HCT116 (cell line): ENCODE measurements around the gene ZNF775.

Experiments
- CTCF ChIP-seq, 3 experiments: fragments of 200-600 bp in 1 of 3; sonication (generic) in 1 of 3; IDR thresholded peaks in 2 of 3; conservative IDR thresholded peaks in 1 of 3; 2 replicates each; pipeline ENCODE4 v1.5.1; 2012 to 2017; ENCODE audit warnings: low read depth in 2 of 3, low read length in 2 of 3, antibody characterized with exemption in 1 of 3, borderline replicate concordance in 1 of 3, control low read depth in 1 of 3, mild to moderate bottlenecking in 1 of 3, mixed read lengths in 1 of 3, mixed run types in 1 of 3, moderate library complexity in 1 of 3; ENCODE audit not compliant: insufficient read depth in 1 of 3
- EGR1 ChIP-seq: IDR thresholded peaks from 2 replicates; pipeline ENCODE4 v1.6.1; 2012; ENCODE audit warnings: low read depth
- EZH2 ChIP-seq: fragments of 200-600 bp; sonication (generic); IDR thresholded peaks from 2 replicates; pipeline ENCODE4 v1.6.1; 2017; ENCODE audit warnings: antibody characterized with exemption, mixed run types
- EZH2phosphoT487 ChIP-seq: fragments of 200-600 bp; IDR thresholded peaks from 2 replicates; pipeline ENCODE4 v1.6.1; 2018; ENCODE audit warnings: antibody characterized with exemption, borderline replicate concordance
- MAX ChIP-seq: IDR thresholded peaks from 2 replicates; pipeline ENCODE4 v1.6.1; 2012
- POLR2A ChIP-seq: IDR thresholded peaks from 2 replicates; pipeline ENCODE4 v1.7.0; 2011; ENCODE audit warnings: borderline replicate concordance; ENCODE audit not compliant: insufficient read depth, insufficient read length; ENCODE audit errors: extremely low read depth
- POLR2AphosphoS5 ChIP-seq: IDR thresholded peaks from 2 replicates; pipeline ENCODE4 v1.6.1; 2011; ENCODE audit warnings: mild to moderate bottlenecking, low read depth, low read length, moderate library complexity
- RAD21 ChIP-seq: IDR thresholded peaks from 2 replicates; pipeline ENCODE4 v1.6.1; 2012; ENCODE audit warnings: low read depth, mild to moderate bottlenecking
- REST ChIP-seq: IDR thresholded peaks from 2 replicates; pipeline ENCODE4 v1.6.1; 2012; ENCODE audit warnings: low read depth
- SRF ChIP-seq: IDR thresholded peaks from 2 replicates; pipeline ENCODE4 v1.6.1; 2012; ENCODE audit warnings: low read depth
- ZFX ChIP-seq: fragments of 450-650 bp; IDR thresholded peaks from 2 replicates; pipeline ENCODE4 v1.6.1; 2017

- TF ChIP-seq CTCF (IDR thresholded peaks at IDR 0.05 in 2 of 3, conservative IDR thresholded peaks at IDR 0.05 in 1 of 3; ENCODE audit: borderline replicate concordance in 1 of 3, insufficient read depth in 1 of 3, low read depth in 2 of 3, low read length in 2 of 3) (no peak), POLR2AphosphoS5 (no peak), EZH2 (no peak), POLR2A (no peak), EZH2phosphoT487 (no peak), REST (no peak), RAD21 (no peak), EGR1 (no peak), SRF (no peak), ZFX (no peak), MAX (no peak)
Observed at GRCh38 chr7:150435047-150435389, 55.9 kb downstream of the ZNF775 start.
